Measurements from ENCODE around the gene ARHGDIB. TPM values are rescaled to one million over a fixed set of nuclear protein-coding genes. Genes with fewer than 3 reads are reported as not detected.

ARHGDIB gene
- polyA plus RNA-seq, 3 donors from 2014 or later = 2,434 to 4,716 (median 2,863) TPM

- Mint-ChIP-seq H3K9me3 (no peaks in the 10 kb centered on the region), H3K27ac (peak overlapping the region; percentile 94 to 99 (median 98)), H3K4me3 (peak overlapping the region; percentile 64 to 87 (median 76)), H3K27me3 (ENCODE audit: low read depth in 3 of 3) (peaks cover 4 to 10% (median 7%) of the 10 kb centered on the region in 3 donors), H3K4me1 (peaks cover 78 to 91% of the 10 kb centered on the region in 2 donors), H3K36me3 (peaks cover 38 to 58% (median 56%) of the 10 kb centered on the region in 3 donors)
- peak; percentile 73 to 80 (median 76) for DNase-seq
Measured at GRCh38 chr12:14948672-14949071, 12.7 kb downstream of the ARHGDIB start.

DNA sequence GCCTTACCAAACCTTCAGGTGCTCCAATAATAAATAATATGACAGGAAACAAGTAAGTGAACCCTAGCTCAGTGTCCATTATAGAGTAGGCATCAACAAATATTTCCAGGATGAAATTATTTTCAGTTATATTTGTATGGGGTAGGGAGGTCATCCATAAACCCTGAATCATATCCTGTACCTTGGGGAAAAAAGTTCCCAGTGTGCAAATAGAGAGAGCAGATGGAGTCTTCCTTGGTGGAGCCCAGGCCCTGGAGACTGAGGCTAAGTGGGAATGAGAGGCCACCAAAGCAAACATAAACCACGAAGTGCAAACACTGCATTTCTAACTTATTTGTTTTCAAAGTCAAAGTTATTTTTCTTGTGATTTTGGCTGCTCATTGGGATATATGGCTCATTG is 14.5 kb downstream of the ARHGDIB start:
- no peak overlapping the region for H3K4me3 Mint-ChIP-seq

GRCh38 chr12:14946162-14946561 is 15.2 kb downstream of the ARHGDIB start:
- Mint-ChIP-seq H3K4me1 (peaks cover 58 to 66% of the 10 kb centered on the region in 2 donors), H3K36me3 (peaks cover 50 to 70% (median 66%) of the 10 kb centered on the region in 3 donors), H3K4me3 (peak overlapping the region in 1 of 5 donors; percentile 1), H3K9me3 (no peaks in the 10 kb centered on the region), H3K27ac (peak overlapping the region; percentile 39 to 98 (median 80)), H3K27me3 (ENCODE audit: low read depth in 3 of 3) (peaks cover 3 to 6% (median 4%) of the 10 kb centered on the region in 3 donors)
- DNase-seq = no peak

More for the DNA sequence above, 14.5 kb downstream of the ARHGDIB start:
- DNase-seq = no peak
- H3K9me3 Mint-ChIP-seq = no peaks in the 10 kb centered on the region
- H3K4me1 Mint-ChIP-seq = peaks cover 65 to 73% of the 10 kb centered on the region in 2 donors
- H3K36me3 Mint-ChIP-seq = peaks cover 49 to 68% (median 64%) of the 10 kb centered on the region in 3 donors
- H3K27me3 Mint-ChIP-seq (ENCODE audit: low read depth in 3 of 3) = peaks cover 3 to 11% (median 4%) of the 10 kb centered on the region in 3 donors
- peak overlapping the region; percentile 72 to 98 (median 86) for H3K27ac Mint-ChIP-seq

DNA sequence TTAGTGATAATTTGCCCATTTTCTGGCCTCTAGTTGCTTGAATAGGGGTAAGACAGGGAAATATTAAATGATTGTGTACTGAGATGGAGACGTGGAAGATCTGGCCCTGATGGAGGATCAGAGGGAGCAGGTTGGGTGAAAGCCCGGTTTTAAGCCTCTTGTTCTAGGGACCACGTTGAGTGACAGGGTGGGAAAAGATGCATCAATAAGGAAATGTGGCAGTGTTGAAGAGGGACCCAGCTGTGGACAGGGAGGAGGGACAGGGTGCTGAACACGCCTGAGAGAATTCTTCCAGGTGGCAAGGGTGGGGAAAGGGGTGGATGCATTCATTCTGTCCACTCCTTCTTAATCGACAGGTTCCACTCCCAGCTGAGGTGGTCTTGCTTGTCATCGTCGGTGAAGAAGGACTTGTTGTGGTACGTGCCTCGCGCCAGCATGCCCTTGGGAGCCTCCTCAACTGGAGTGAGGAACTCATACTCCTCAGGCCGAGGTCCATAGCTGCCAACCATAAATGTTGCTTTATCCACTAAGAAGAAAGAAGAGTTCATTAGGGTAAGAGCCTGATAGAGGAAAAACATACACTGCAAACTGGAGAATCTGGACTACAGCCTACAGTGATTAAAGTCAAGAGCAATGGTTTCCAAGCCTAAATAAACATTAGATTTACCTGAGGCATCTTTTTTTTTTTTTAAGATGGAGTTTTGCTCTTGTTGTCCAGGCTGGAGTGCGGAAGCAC is 19.0 kb downstream of the ARHGDIB start:
- Mint-ChIP-seq H3K9me3 (no peaks in the 10 kb centered on the region), H3K36me3 (peaks cover 29 to 48% (median 47%) of the 10 kb centered on the region in 3 donors), H3K27ac (peak overlapping the region; percentile 11 to 56 (median 36)), H3K4me1 (peaks cover 22 to 52% of the 10 kb centered on the region in 2 donors), H3K27me3 (ENCODE audit: low read depth in 3 of 3) (peaks cover 1 to 8% (median 2%) of the 10 kb centered on the region in 3 donors), H3K4me3 (no peak overlapping the region)
- DNase-seq = no peak

DNA sequence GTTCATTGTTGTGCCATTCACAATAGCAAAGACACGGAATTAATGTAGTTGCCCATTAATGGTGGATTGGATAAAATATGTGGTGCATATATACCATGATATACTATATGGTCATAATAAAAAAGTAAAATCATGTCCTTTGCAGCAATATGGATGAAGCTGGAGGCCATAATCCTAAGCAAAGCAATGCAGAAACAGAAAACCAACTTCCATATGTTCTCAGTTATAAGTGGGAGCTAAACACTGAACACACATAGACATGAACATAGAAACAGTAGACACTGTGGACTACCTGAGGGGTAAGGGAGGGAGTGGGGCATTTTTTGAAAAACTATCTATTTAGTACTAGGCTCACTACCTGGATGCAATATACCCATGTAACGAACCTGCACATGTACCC is 20.0 kb downstream of the ARHGDIB start:
- no peak for DNase-seq
- H3K27ac Mint-ChIP-seq = peak overlapping the region in 2 of 6 donors; percentile 9 to 83
- no peak overlapping the region for H3K4me3 Mint-ChIP-seq
- peaks cover 1 to 8% (median 2%) of the 10 kb centered on the region in 3 donors for H3K27me3 Mint-ChIP-seq (ENCODE audit: low read depth in 3 of 3)
- peaks cover 19 to 47% of the 10 kb centered on the region in 2 donors for H3K4me1 Mint-ChIP-seq
- peaks cover 22 to 38% (median 38%) of the 10 kb centered on the region in 3 donors for H3K36me3 Mint-ChIP-seq
- H3K9me3 Mint-ChIP-seq = no peaks in the 10 kb centered on the region

DNA sequence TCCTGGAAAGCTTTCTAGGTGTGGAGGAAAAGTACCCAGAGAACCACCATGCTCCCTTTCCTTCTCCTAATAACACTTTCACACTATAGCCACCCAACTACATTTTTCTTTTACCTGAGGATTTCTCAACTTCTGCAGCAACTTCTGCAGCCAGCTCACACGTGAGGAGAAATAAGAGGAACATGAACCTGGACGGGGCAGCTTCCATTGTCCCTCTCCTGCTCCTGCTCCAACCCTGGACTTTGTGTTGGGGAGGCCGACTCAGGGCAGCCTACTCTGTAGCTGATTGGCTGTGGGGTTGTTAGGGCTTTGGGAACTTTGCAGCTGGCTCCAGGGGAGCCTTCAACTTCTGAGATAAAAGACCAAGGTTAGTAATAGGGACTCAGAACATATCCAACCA is 23.1 kb downstream of the ARHGDIB start, which contains the start of gene ERP27:
Gene ERP27 (minus strand): TSS at position 237 of the 400 bp plus-strand sequence. CDS start 29 bp downstream, at position 208.
- no peaks in the 10 kb centered on the region for H3K9me3 Mint-ChIP-seq
- peak within 1 kb of the TSS; percentile 21 to 93 (median 86) for H3K27ac Mint-ChIP-seq
- H3K4me1 Mint-ChIP-seq = peaks cover 11 to 29% of the 10 kb centered on the region in 2 donors
- peaks cover 1 to 8% (median 2%) of the 10 kb centered on the region in 3 donors for H3K27me3 Mint-ChIP-seq (ENCODE audit: low read depth in 3 of 3)
- H3K36me3 Mint-ChIP-seq = peaks cover 15 to 27% (median 21%) of the 10 kb centered on the region in 3 donors
- DNase-seq = no peak
- no peak within 1 kb of the TSS for H3K4me3 Mint-ChIP-seq

DNA sequence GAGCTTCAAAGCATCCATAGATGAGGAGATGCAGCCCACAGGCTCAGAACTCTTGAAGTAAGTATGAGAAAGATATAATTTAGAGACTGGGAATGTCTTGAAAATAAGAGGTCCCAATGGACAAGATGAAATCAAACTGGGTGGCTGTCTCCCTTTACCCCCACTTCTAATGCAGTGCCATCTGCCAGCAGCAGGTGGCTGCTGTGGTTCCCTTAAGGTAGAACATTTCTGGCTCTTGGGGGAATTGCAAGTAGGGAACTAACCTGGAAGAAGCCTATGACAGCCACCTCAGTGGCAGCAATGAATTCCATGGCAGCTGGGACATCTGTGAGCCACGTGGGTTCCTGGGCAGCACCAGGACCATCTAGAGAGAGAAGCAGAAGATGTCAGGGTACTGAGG is 23.7 kb downstream of the ARHGDIB start:
- no peak for DNase-seq
- H3K4me1 Mint-ChIP-seq = peaks cover 11 to 29% of the 10 kb centered on the region in 2 donors
- H3K9me3 Mint-ChIP-seq = no peaks in the 10 kb centered on the region
- H3K4me3 Mint-ChIP-seq = no peak overlapping the region
- peaks cover 1 to 8% (median 2%) of the 10 kb centered on the region in 3 donors for H3K27me3 Mint-ChIP-seq (ENCODE audit: low read depth in 3 of 3)
- peaks cover 14 to 31% (median 26%) of the 10 kb centered on the region in 3 donors for H3K36me3 Mint-ChIP-seq
- peak overlapping the region; percentile 21 to 93 (median 86) for H3K27ac Mint-ChIP-seq

DNA sequence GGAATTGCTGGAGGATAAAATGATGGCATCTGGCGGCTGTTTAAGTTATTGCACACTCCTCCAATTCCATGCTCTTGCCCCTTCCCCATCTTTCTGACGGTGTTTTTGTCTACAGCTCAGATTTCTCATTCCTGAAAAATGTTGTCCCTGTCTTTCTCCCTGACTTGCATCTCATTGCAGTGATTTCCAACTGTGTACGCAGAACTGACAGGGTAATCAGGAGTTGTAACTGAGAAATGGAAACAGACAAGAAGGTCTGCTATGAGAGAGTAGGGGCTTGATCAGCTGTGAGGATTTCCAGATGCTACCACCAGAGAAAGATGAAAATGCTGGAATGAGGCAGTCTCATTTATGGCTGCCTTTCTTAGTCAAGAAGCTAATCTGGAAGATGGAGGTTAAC is 24.4 kb downstream of the ARHGDIB start:
- H3K27me3 Mint-ChIP-seq (ENCODE audit: low read depth in 3 of 3) = peaks cover 0 to 8% (median 2%) of the 10 kb centered on the region in 3 donors
- H3K27ac Mint-ChIP-seq = peak overlapping the region; percentile 21 to 93 (median 86)
- H3K4me3 Mint-ChIP-seq = no peak overlapping the region
- H3K9me3 Mint-ChIP-seq = no peaks in the 10 kb centered on the region
- peaks cover 15 to 31% (median 26%) of the 10 kb centered on the region in 3 donors for H3K36me3 Mint-ChIP-seq
- peaks cover 8 to 29% of the 10 kb centered on the region in 2 donors for H3K4me1 Mint-ChIP-seq
- no peak for DNase-seq

DNA sequence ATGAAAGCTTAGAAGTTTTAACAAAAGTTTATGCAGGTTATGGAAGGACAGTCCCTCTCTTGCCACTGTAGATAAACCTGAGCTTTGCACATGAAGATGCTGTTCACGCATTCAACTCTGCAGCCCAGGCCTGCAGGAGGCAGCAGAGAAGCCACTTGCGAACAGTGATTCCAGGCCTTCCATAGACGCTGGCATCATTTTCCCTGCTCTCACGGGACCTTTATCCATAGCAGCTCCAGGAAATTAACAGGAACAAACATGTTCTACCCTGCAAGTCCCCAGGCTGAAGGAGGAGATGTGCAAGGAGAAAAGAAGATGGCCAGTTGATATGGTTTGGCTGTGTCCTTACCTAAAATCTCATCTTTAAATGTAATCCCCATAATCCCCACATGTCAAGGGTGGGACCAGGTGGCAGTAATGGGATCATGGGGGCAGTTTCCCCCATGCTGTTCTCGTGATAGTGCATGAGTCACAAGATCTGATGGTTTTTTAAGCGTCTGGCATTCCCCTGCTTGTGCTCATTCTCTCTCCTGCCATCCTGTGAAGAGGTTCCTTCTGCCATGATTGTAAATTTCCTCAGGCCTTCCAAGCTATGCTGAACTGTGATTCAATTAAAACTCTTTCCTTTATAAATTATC is 25.1 kb downstream of the ARHGDIB start:
- peaks cover 12 to 33% (median 22%) of the 10 kb centered on the region in 3 donors for H3K36me3 Mint-ChIP-seq
- H3K27ac Mint-ChIP-seq = peak overlapping the region in 4 of 6 donors; percentile 76 to 93 (median 91)
- no peaks in the 10 kb centered on the region for H3K9me3 Mint-ChIP-seq
- no peak overlapping the region for H3K4me3 Mint-ChIP-seq
- H3K27me3 Mint-ChIP-seq (ENCODE audit: low read depth in 3 of 3) = peaks cover 0 to 8% (median 2%) of the 10 kb centered on the region in 3 donors
- DNase-seq = no peak
- peaks cover 8 to 29% of the 10 kb centered on the region in 2 donors for H3K4me1 Mint-ChIP-seq

DNA sequence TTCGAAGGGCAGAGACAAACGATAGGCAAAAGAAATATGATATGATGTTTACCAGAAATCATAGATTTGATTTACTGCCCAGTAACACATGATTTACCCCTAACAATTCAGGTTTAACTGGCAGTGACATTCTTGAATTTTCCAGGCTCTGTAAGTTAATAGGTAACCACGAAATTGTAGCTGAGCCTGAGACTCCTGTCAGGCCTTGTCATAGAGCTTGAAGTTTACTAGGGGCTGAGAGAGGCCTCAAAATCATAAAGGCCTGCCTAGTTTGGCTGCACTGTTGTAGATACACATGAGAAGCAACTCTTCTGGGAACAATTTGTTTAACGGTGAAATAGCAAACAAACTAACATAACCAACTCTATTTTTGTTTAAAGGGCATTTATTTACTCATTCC is 26.4 kb downstream of the ARHGDIB start:
- peaks cover 12 to 40% (median 22%) of the 10 kb centered on the region in 3 donors for H3K36me3 Mint-ChIP-seq
- H3K9me3 Mint-ChIP-seq = no peaks in the 10 kb centered on the region
- peaks cover 0 to 6% (median 2%) of the 10 kb centered on the region in 3 donors for H3K27me3 Mint-ChIP-seq (ENCODE audit: low read depth in 3 of 3)
- DNase-seq = no peak
- H3K4me3 Mint-ChIP-seq = no peak overlapping the region
- peak overlapping the region in 3 of 6 donors; percentile 14 to 45 (median 20) for H3K27ac Mint-ChIP-seq
- peaks cover 8 to 27% of the 10 kb centered on the region in 2 donors for H3K4me1 Mint-ChIP-seq

- H3K36me3 Mint-ChIP-seq = peaks cover 12 to 40% (median 22%) of the 10 kb centered on the region in 3 donors
- H3K27me3 Mint-ChIP-seq (ENCODE audit: low read depth in 3 of 3) = peaks cover 0 to 3% (median 2%) of the 10 kb centered on the region in 3 donors
- DNase-seq = no peak
- H3K4me1 Mint-ChIP-seq = peaks cover 8 to 22% of the 10 kb centered on the region in 2 donors
- H3K27ac Mint-ChIP-seq = peak overlapping the region in 2 of 6 donors; percentile 14 to 20
- H3K4me3 Mint-ChIP-seq = no peak overlapping the region
- H3K9me3 Mint-ChIP-seq = no peaks in the 10 kb centered on the region
Measured at GRCh38 chr12:14934511-14934910, 26.9 kb downstream of the ARHGDIB start.

DNA sequence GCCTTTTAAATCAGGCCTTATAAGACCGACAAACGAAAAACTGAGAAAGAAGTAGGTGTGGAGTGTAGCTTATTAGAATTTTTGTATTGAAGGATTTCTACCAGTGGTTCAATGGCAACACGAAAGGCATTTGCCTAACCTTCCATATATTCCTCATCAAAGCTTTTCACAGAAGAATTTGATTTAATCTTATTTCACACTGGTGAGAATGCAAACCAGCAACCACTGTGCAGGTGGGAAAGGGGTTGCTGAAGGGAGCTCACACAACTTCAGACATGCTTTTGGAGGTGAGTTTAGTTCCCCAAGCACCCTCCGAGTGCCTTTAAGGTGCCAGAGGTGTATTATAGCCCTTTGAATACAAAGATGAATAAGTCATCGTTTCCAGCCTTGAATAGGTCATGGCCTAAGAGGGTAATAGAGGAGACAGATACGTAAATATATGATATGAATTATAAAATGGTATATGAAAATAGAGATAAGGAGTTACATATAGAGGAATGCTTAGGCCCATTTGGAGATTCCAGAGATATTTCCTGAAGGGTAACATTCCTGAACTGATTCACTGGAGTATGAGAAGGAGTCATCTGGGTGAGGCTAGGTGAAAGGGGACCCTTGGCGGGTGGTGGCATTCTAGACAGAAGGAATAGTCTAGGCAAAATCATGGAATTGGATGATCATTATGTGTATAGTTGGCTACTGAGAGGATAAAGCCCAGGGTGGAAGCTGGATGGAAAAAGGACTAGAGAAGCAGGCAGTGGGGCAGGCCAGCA is 29.4 kb downstream of the ARHGDIB start:
- Mint-ChIP-seq H3K36me3 (peaks cover 23 to 56% (median 26%) of the 10 kb centered on the region in 3 donors), H3K4me3 (no peak overlapping the region), H3K27ac (peak overlapping the region in 2 of 6 donors; percentile 19 to 42), H3K4me1 (peaks cover 1% of the 10 kb centered on the region in 2 donors), H3K9me3 (no peaks in the 10 kb centered on the region), H3K27me3 (ENCODE audit: low read depth in 3 of 3) (peaks cover 0 to 3% (median 0%) of the 10 kb centered on the region in 3 donors)
- DNase-seq = no peak

- H3K36me3 Mint-ChIP-seq = peaks cover 23 to 56% (median 26%) of the 10 kb centered on the region in 3 donors
Measured at GRCh38 chr12:14931359-14931758, 30.0 kb downstream of the ARHGDIB start.

More at GRCh38 chr12:14931359-14931758, 30.0 kb downstream of the ARHGDIB start:
- peak overlapping the region in 1 of 6 donors; percentile 19 for H3K27ac Mint-ChIP-seq
- H3K27me3 Mint-ChIP-seq (ENCODE audit: low read depth in 3 of 3) = peaks cover 0 to 3% (median 0%) of the 10 kb centered on the region in 3 donors
- DNase-seq = no peak
- H3K9me3 Mint-ChIP-seq = no peaks in the 10 kb centered on the region
- H3K4me3 Mint-ChIP-seq = no peak overlapping the region
- H3K4me1 Mint-ChIP-seq = no peaks in the 10 kb centered on the region
